ENCODE results near the gene PITRM1.
"Not testable (repeated sequence)": the region's sequence is repeated elsewhere in the genome, so short reads cannot be mapped to it uniquely, and the experiment has no call there.

The PITRM1 gene

GRCh38 chr10:3180355-3181025 lies 7.9 kb upstream of the PITRM1 start:
- TF ChIP-seq, protein P1, sequence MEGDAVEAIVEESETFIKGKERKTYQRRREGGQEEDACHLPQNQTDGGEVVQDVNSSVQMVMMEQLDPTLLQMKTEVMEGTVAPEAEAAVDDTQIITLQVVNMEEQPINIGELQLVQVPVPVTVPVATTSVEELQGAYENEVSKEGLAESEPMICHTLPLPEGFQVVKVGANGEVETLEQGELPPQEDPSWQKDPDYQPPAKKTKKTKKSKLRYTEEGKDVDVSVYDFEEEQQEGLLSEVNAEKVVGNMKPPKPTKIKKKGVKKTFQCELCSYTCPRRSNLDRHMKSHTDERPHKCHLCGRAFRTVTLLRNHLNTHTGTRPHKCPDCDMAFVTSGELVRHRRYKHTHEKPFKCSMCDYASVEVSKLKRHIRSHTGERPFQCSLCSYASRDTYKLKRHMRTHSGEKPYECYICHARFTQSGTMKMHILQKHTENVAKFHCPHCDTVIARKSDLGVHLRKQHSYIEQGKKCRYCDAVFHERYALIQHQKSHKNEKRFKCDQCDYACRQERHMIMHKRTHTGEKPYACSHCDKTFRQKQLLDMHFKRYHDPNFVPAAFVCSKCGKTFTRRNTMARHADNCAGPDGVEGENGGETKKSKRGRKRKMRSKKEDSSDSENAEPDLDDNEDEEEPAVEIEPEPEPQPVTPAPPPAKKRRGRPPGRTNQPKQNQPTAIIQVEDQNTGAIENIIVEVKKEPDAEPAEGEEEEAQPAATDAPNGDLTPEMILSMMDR (conservative IDR thresholded peaks at IDR 0.05; ENCODE audit: low read depth): no peak
- DNase-seq (ENCODE audit: low spot score): no peak
- ChIA-PET CTCF (interaction anchor here (0.6 kb wide), 1 partner anchor 884 kb away, joined by 3 read pairs; no protein-coding TSS in a partner anchor), POLR2A (ENCODE audit: low non-redundant PET) (no interaction called here)
- H3K27ac ChIP-seq: no peak overlapping the region

- DNase-seq (ENCODE audit: low spot score): no peak
- no peak overlapping the region for H3K27ac ChIP-seq
- CTCF ChIA-PET: no interaction called here
- POLR2A ChIA-PET (ENCODE audit: low non-redundant PET): no interaction called here
- TF ChIP-seq, protein P1 (conservative IDR thresholded peaks at IDR 0.05; ENCODE audit: low read depth): no peak
Measured at GRCh38 chr10:3179174-3179573, 6.6 kb upstream of the PITRM1 start.

- no peak overlapping the region for H3K27ac ChIP-seq
- CTCF ChIA-PET: no interaction called here
- DNase-seq (ENCODE audit: low spot score): no peak
- TF ChIP-seq, protein P1 (conservative IDR thresholded peaks at IDR 0.05; ENCODE audit: low read depth): no peak
- POLR2A ChIA-PET (ENCODE audit: low non-redundant PET): no interaction called here
Measured at GRCh38 chr10:3178042-3178441, 5.5 kb upstream of the PITRM1 start.

DNA sequence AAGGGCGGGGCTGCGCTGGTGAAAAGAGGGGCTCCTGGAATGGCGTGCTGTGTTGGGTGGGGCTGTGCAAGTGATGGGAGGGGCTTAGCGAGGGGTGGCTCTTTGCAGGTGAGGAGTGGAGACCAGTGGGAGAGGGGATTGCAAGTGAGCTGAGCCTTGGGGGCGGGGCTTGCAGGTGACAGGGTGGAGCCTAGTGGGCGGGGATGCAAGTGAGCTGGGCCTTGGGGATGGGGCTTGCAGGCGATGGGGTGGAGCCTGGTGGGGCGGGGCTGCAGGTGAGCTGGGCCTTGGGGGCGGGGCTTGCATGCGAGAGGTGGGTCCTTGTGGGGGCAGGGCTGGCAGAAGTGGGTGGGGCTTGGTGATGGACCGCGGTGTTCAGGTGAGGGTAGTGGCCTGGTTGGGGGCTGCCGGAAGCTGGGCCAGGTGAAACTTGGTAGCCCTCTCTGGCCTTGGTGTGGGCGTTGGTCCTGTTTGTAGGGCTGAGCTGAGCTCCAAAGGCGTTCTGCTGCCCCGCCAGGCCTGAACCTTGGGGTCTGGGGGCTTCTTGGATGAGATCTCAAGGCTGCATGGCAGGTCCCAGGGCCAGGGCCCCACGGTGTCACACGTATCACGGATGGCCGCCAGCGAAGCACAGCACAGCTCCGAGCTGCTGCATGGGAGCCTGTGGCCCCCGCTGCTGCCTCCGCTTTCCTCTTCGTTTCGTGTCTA lies 743 bp upstream of the PITRM1 start:
- POLR2A ChIA-PET (ENCODE audit: low non-redundant PET): no interaction called here
- TF ChIP-seq, protein P1 (conservative IDR thresholded peaks at IDR 0.05; ENCODE audit: low read depth): no peak
- H3K27ac ChIP-seq: peak overlapping the region; percentile 84
- CTCF ChIA-PET: interaction anchor here (1.0 kb wide), 1 partner anchor 24 kb away, joined by 3 read pairs; no protein-coding TSS in a partner anchor
- peak; percentile 89 for DNase-seq (ENCODE audit: low spot score)

DNA sequence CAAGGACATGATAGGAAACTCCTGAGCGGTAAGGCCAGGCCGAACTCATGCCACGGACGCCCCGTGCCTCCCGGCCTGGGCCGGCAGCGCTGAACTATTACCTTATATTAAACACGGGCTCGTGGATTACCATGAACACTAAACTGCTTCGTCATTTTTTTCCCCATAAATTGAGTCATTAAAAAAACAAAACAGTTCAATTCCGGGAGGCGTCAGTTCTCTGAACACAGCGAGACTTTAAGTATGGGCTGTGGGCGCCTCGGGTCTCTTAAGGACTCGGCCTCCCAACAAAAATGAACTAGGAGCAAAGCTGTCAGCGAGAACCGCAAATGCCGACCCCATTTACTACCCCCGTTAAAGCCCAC lies 519 bp downstream of the PITRM1 start:
- peak; percentile 29 for DNase-seq (ENCODE audit: low spot score)
- POLR2A ChIA-PET (ENCODE audit: low non-redundant PET): interaction anchor here (1.0 kb wide), 1 partner anchor 81 kb away, joined by 4 read pairs; no protein-coding TSS in a partner anchor
- peak overlapping the region; percentile 84 for H3K27ac ChIP-seq
- CTCF ChIA-PET: no interaction called here
- TF ChIP-seq, protein P1 (conservative IDR thresholded peaks at IDR 0.05; ENCODE audit: low read depth): no peak

DNA sequence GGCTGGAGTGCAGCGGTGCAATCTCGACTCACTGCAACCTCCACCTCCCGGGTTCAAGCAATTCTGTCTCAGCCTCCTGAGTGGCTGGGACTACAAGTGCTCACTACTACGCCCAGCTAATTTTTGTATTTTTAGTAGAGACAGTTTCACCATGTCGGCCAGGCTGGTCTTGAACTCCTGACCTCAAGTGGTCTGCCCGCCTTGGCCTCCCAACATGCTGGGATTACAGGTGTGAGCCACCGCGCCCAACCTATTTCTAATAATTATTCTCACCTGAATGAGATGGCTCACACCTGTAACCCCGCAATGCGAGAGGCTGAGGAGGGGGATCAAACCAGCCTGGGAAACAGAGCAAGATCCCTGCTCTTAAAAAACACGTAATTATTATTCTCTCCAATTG lies 1.1 kb downstream of the PITRM1 start:
- POLR2A ChIA-PET (ENCODE audit: low non-redundant PET); CTCF ChIA-PET; DNase-seq (ENCODE audit: low spot score): not testable (repeated sequence)
- peak overlapping the region; percentile 84 for H3K27ac ChIP-seq

- TF ChIP-seq, protein P1 (conservative IDR thresholded peaks at IDR 0.05; ENCODE audit: low read depth): no peak
- DNase-seq (ENCODE audit: low spot score): no peak
- CTCF ChIA-PET: interaction anchor here (0.6 kb wide), 1 partner anchor 615 kb away, joined by 5 read pairs; no protein-coding TSS in a partner anchor
- POLR2A ChIA-PET (ENCODE audit: low non-redundant PET): no interaction called here
- H3K27ac ChIP-seq: no peak overlapping the region
Measured at GRCh38 chr10:3169673-3170072, 2.9 kb downstream of the PITRM1 start.

All from RWPE1 (cell line).